Psoas muscle (tissue), 8 donors: Measurements from ENCODE around the gene DIAPH3. TPM values are rescaled to one million over a fixed set of nuclear protein-coding genes. Genes with fewer than 3 reads are reported as not detected.

ENCODE experiments used
- ATAC-seq, 4 donors: fragments of 200-7000 bp; cut with Tn5 transposase; one replicate each; pipeline ENCODE4 v1.9.1; 2020; ENCODE audit warnings: moderate library complexity in 3 of 4, mild to moderate bottlenecking in 2 of 4
- DNase-seq, 2 donors: peaks; one replicate each; pipeline ENCODE4 v3.0.0-alpha.2; 2020
- H3K27ac ChIP-seq: fragments of 200-600 bp; one replicate; pipeline ENCODE4 v1.8.0; 2022
- H3K27me3 ChIP-seq, 3 donors: fragments of 200-600 bp in 1 of 3; one replicate each; pipeline versions ENCODE4 v1.6.1 to v1.8.0; 2013 to 2022; ENCODE audit warnings: low read length in 2 of 3, mild to moderate bottlenecking in 2 of 3, moderate library complexity in 1 of 3; ENCODE audit not compliant: insufficient read depth in 3 of 3
- H3K36me3 ChIP-seq, 2 donors: fragments of 200-600 bp in 1 of 2; one replicate each; pipeline versions ENCODE4 v1.6.1 to v1.8.0; 2013 to 2022; ENCODE audit warnings: low read depth in 1 of 2, mild to moderate bottlenecking in 1 of 2, moderate library complexity in 1 of 2; ENCODE audit not compliant: insufficient read depth in 1 of 2
- H3K4me1 ChIP-seq: fragments of 200-600 bp; one replicate; pipeline ENCODE4 v1.8.0; 2022
- H3K4me3 ChIP-seq: fragments of 200-600 bp; one replicate; pipeline ENCODE4 v1.8.0; 2022; ENCODE audit warnings: mild to moderate bottlenecking
- H3K9me3 ChIP-seq: fragments of 200-600 bp; one replicate; pipeline ENCODE4 v1.8.0; 2022
- CTCF ChIP-seq: fragments of 200-600 bp; IDR thresholded peaks from one replicate; pipeline ENCODE4 v1.8.0; 2022; ENCODE audit warnings: antibody characterized with exemption
- WGBS, 3 donors: extraction: QIAGEN DNeasy Blood & Tissue Kit; methylation state at CpG; one replicate each; pipeline versions ENCODE4 v1.1.6 to v1.1.7; 2013; 5-methylcytosine and 5-hydroxymethylcytosine counted together
- intact Hi-C, 2 donors: fragments of 100-400 bp; cut with DNase I; formaldehyde crosslinking; loops; one replicate each; pipeline versions ENCODE4 v1.11.0 to v1.14.2; 2022
- polyA plus RNA-seq, 3 donors: library from polyadenylated mRNA; stranded (reverse); fragments of 200-250 nt; gene quantifications; one replicate each; pipeline ENCODE4 v1.2.3, GENCODE V29; 2013
- total RNA-seq, 4 donors: library from RNA; stranded (reverse); fragmentation: NEBNext Ultra II Directional in 2 of 4; extraction: Animal tissue kit (Norgen Biotek cat#: 25700) in 2 of 4; gene quantifications; one replicate each; pipeline versions ENCODE4 v1.2.1 to v1.2.4, GENCODE V29; 2021 to 2023
- donor health status: healthy with polysubstance abuse.
- donor health status: DM: no; HTN: no; CAD: no; lungs with moderate emphysema.
- donor health status: Bipolar disorder and iron deficiency.
- donor health status: healthy.
- donor health status: DM: yes; HTN: yes; CAD: no.
- donor health status: DM: no; HTN: no; CAD: no.
- donor health status: DM: no; HTN: no; CAD: no.
- donor health status: DM: yes; HTN: yes; CAD: no.

The DIAPH3 gene
- total and polyA plus RNA-seq, 7 donors, result 0.03 to 0.10 (median 0.08) TPM; not detected in 4

- Histone ChIP-seq H3K4me3 (no peak overlapping the region), H3K27me3 (no peaks in the 10 kb centered on the region), H3K27ac (no peak overlapping the region), H3K9me3 (no peaks in the 10 kb centered on the region), H3K36me3 (no peaks in the 10 kb centered on the region), H3K4me1 (no peaks in the 10 kb centered on the region)
- ATAC-seq (no peak), DNase-seq (no peak)
- intact Hi-C loops, result no loop called here
- TF ChIP-seq CTCF, result no peak
- WGBS, 3 donors, result 88 to 93% (median 91%) methylated on average over 1 of the region's 1 CpG
Observed at GRCh38 chr13:60138674-60139073, 25.1 kb downstream of the DIAPH3 start.

- H3K27me3 ChIP-seq, result no peaks in the 10 kb centered on the region
- DNase-seq (no peak), ATAC-seq (no peak)
- no peak for TF ChIP-seq CTCF
- no peak overlapping the region for H3K27ac ChIP-seq
- WGBS, 3 donors, result 91 to 93% (median 91%) methylated on average over 8 of the region's 8 CpGs
- no peaks in the 10 kb centered on the region for H3K9me3 ChIP-seq
- no peaks in the 10 kb centered on the region for H3K36me3 ChIP-seq
- H3K4me3 ChIP-seq, result no peak overlapping the region
- intact Hi-C loops, result no loop called here
- no peaks in the 10 kb centered on the region for H3K4me1 ChIP-seq
Observed at GRCh38 chr13:60137911-60138560, 25.7 kb downstream of the DIAPH3 start.

- no peaks in the 10 kb centered on the region for H3K4me1 ChIP-seq
- WGBS, 3 donors, result 44 to 54% (median 53%) methylated on average over 1 of the region's 1 CpG
- H3K27me3 ChIP-seq, result no peaks in the 10 kb centered on the region
- no peak overlapping the region for H3K27ac ChIP-seq
- H3K9me3 ChIP-seq, result no peaks in the 10 kb centered on the region
- ATAC-seq, result no peak
- no peak for DNase-seq
- intact Hi-C loops, result no loop called here
- no peaks in the 10 kb centered on the region for H3K36me3 ChIP-seq
- H3K4me3 ChIP-seq, result no peak overlapping the region
- TF ChIP-seq CTCF, result no peak
Observed at GRCh38 chr13:60135344-60135743, 28.4 kb downstream of the DIAPH3 start.

- no peak for DNase-seq
- 77 to 82% (median 78%) methylated on average over 4 of the region's 4 CpGs for WGBS, 3 donors
- Histone ChIP-seq H3K4me1 (no peaks in the 10 kb centered on the region), H3K27ac (no peak overlapping the region), H3K9me3 (no peaks in the 10 kb centered on the region), H3K36me3 (no peaks in the 10 kb centered on the region), H3K4me3 (no peak overlapping the region), H3K27me3 (no peaks in the 10 kb centered on the region)
- ATAC-seq, result no peak
- no peak for TF ChIP-seq CTCF
- intact Hi-C loops, result no loop called here
Observed at GRCh38 chr13:60134376-60134775, 29.4 kb downstream of the DIAPH3 start.

- no peaks in the 10 kb centered on the region for H3K4me1 ChIP-seq
- no peak for TF ChIP-seq CTCF
- ATAC-seq (no peak), DNase-seq (no peak)
- H3K27me3 ChIP-seq, result no peaks in the 10 kb centered on the region
- intact Hi-C loops, result no loop called here
- 94 to 95% (median 94%) methylated on average over 3 of the region's 3 CpGs for WGBS, 3 donors
- H3K4me3 ChIP-seq, result no peak overlapping the region
- no peak overlapping the region for H3K27ac ChIP-seq
- H3K9me3 ChIP-seq, result peaks cover under 1% of the 10 kb centered on the region
- H3K36me3 ChIP-seq, result no peaks in the 10 kb centered on the region
Observed at GRCh38 chr13:60121337-60121687, 42.4 kb downstream of the DIAPH3 start.
